ENCODE results near the gene DGKG. TPM values are rescaled to one million over a fixed set of nuclear protein-coding genes. Genes with fewer than 3 reads are reported as not detected.

DGKG gene
- total and polyA plus RNA-seq, 9 of the 15 experiments (the other 6 are each of a cell fraction or from before 2014, with no cell fraction given), result 0.01 to 0.36 (median 0.15) TPM

DNA sequence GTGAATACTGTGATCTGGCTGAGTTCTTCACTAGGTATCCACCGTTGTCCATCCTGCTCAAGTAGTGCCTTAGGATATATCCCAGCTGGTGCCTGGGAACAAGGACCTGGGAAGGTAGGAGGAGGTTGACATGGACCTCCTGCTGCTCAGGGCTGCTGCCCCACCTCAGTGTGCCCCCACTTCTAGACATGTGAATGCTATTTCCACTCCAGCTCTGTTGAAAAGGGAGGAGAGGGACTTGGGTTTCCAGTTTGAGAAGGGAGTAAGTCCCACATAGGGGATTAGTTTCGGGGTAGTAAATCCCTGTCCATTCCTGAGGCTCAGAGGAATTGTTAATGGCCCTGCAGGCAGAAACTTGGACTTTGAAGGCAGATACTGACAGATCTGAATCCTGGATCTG lies 220.2 kb downstream of the DGKG start:
- in situ Hi-C loops (cut with MboI) (no loop called here), intact Hi-C loops (cut with micrococcal nuclease) (no loop called here)
- no peak for DNase-seq (ENCODE audit: extremely low read depth in 1 of 4, low spot score in 3 of 4)
- H3K79me2 ChIP-seq (ENCODE audit: control insufficient read depth, insufficient read depth, low read length), result no peaks in the 10 kb centered on the region
- no peak overlapping the region for H2AFZ ChIP-seq (ENCODE audit: low read depth, low read length)
- WGBS (ENCODE audit: insufficient coverage, low coverage, missing lambda C conversion rate), result 0% methylated on average over 2 of the region's 2 CpGs
- ChIA-PET CTCF (ENCODE audit: low intra/inter-chr PET ratio) (interaction anchor here (0.6 kb wide), 1 partner anchor 77 kb away, joined by 3 read pairs; no protein-coding TSS in a partner anchor), POLR2A (no interaction called here)
- no peaks in the 10 kb centered on the region for H3K9me3 ChIP-seq (replicated peaks; ENCODE audit: control insufficient read depth, insufficient read depth, low read depth, low read length)
- peaks cover 23 to 42% of the 10 kb centered on the region in 2 experiments; a peak in 4 of 5 replicates for H3K27me3 ChIP-seq (ENCODE audit: control insufficient read depth in 2 of 2, insufficient read depth in 2 of 2, low read length in 2 of 2)
- no peak overlapping the region for H3K9ac ChIP-seq (ENCODE audit: insufficient read depth in 1 of 2, low read depth in 2 of 2, low read length in 2 of 2)
- no peaks in the 10 kb centered on the region for H3K9me1 ChIP-seq (ENCODE audit: control insufficient read depth, insufficient read depth, low read length)
- no peaks in the 10 kb centered on the region for H3K4me1 ChIP-seq (replicated peaks in 1 of 2; ENCODE audit: control insufficient read depth in 2 of 2, insufficient read depth in 2 of 2, low read length in 2 of 2)
- no peak overlapping the region for H3K27ac ChIP-seq (ENCODE audit: extremely low read depth, low read depth, low read length)
- no peak for ATAC-seq
- H4K20me1 ChIP-seq (replicated peaks; ENCODE audit: control insufficient read depth, insufficient read depth, low read length), result no peaks in the 10 kb centered on the region
- no peak for TF ChIP-seq ZNF57 (CRISPR knock-in tag; IDR thresholded peaks at IDR 0.05)
- no peak for TF ChIP-seq FOSL1 (tag; conservative IDR thresholded peaks at IDR 0.05)
- TF ChIP-seq CTBP1 (IDR thresholded peaks at IDR 0.05; ENCODE audit: borderline replicate concordance), result no peak
- no peak for TF ChIP-seq HNRNPLL (IDR thresholded peaks at IDR 0.05; ENCODE audit: low read depth, low read length, poor library complexity, severe bottlenecking)
- TF ChIP-seq HDAC6 (IDR thresholded peaks at IDR 0.05; ENCODE audit: low read depth, low read length), result no peak
- TF ChIP-seq GATA2 (CRISPR knock-in tag; IDR thresholded peaks at IDR 0.05), result no peak
- TF ChIP-seq ZBTB17 (CRISPR knock-in tag; IDR thresholded peaks at IDR 0.05), result no peak
- no peak for TF ChIP-seq HDAC8 (tag; IDR thresholded peaks at IDR 0.05)
- TF ChIP-seq AFF4 (CRISPR knock-in tag; IDR thresholded peaks at IDR 0.05), result no peak
- no peak for TF ChIP-seq POLR2A (conservative IDR thresholded peaks at IDR 0.05)
- TF ChIP-seq ZNF561 (CRISPR knock-in tag; conservative IDR thresholded peaks at IDR 0.05), result no peak
- no peak for TF ChIP-seq ZNF586 (CRISPR knock-in tag; conservative IDR thresholded peaks at IDR 0.05)
- TF ChIP-seq, protein P1, sequence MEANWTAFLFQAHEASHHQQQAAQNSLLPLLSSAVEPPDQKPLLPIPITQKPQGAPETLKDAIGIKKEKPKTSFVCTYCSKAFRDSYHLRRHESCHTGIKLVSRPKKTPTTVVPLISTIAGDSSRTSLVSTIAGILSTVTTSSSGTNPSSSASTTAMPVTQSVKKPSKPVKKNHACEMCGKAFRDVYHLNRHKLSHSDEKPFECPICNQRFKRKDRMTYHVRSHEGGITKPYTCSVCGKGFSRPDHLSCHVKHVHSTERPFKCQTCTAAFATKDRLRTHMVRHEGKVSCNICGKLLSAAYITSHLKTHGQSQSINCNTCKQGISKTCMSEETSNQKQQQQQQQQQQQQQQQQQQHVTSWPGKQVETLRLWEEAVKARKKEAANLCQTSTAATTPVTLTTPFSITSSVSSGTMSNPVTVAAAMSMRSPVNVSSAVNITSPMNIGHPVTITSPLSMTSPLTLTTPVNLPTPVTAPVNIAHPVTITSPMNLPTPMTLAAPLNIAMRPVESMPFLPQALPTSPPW (CRISPR knock-in tag; IDR thresholded peaks at IDR 0.05), result no peak
- no peak overlapping the region for H3K4me2 ChIP-seq (ENCODE audit: insufficient read depth, low read length)
- BruUV-seq (replicated peaks), result no TSS peak
- no peak overlapping the region for H3K4me3 ChIP-seq
- no peaks in the 10 kb centered on the region for H3K36me3 ChIP-seq (ENCODE audit: control insufficient read depth, insufficient read depth, low read length)
- no peak for FAIRE-seq
